ENCODE results near the gene BTBD16. TPM values are rescaled to one million over a fixed set of nuclear protein-coding genes. Genes with fewer than 3 reads are reported as not detected.

The BTBD16 gene
- total and polyA plus RNA-seq, 2 of the 13 experiments (the other 11 are each of a cell fraction or from before 2014, with no cell fraction given), result 5.0 to 11.9 TPM

- peaks cover 0 to 3% of the 10 kb centered on the region in 2 experiments; a peak in 1 of 5 replicates for H3K36me3 ChIP-seq (replicated peaks in 1 of 2; ENCODE audit: control insufficient read depth in 1 of 2, insufficient read depth in 2 of 2, low read length in 2 of 2)
- TF ChIP-seq ZNF687 (CRISPR knock-in tag; IDR thresholded peaks at IDR 0.05), result 0 out of 2 replicates have a peak, but pooled peaks have one; percentile 10
- no peak for TF ChIP-seq NFIC (IDR thresholded peaks at IDR 0.05; ENCODE audit: low read length)
- no peak overlapping the region for H3K27ac ChIP-seq (ENCODE audit: extremely low read length, insufficient read depth, low read length)
- no peaks in the 10 kb centered on the region for H4K20me1 ChIP-seq (ENCODE audit: insufficient read depth, low read length)
- intact Hi-C loops (cut with micrococcal nuclease; ENCODE audit: unreplicated experiment) (no loop called here), in situ Hi-C loops (cut with HindIII; ENCODE audit: extremely low pct_ligation_motif_present, low pct_unique_long_range_greater_than_20kb) (no loop called here)
- no peak for FAIRE-seq
- no peaks in the 10 kb centered on the region for H3K27me3 ChIP-seq (ENCODE audit: control insufficient read depth in 1 of 2, insufficient read depth in 2 of 2, low read length in 2 of 2)
- POLR2A ChIA-PET, result interaction anchor here (0.6 to 1.9 kb wide), 2 partner anchors 31 to 35 kb away, joined by 4 to 6 read pairs; partner anchors contain the start of gene PLEKHA1
- no peak overlapping the region for H3K4me3 ChIP-seq (replicated peaks in 1 of 3; ENCODE audit: insufficient read depth in 1 of 3, low read depth in 2 of 3, low read length in 3 of 3)
- H3K4me2 ChIP-seq (ENCODE audit: low read depth, low read length), result no peak overlapping the region
- ATAC-seq, result no peak
- no TSS peak for BruUV-seq (replicated peaks)
- H3K9ac ChIP-seq (ENCODE audit: insufficient read depth, low read depth, low read length), result no peak overlapping the region
- DNase-seq (ENCODE audit: low spot score), result no peak
- no peak overlapping the region for H2AFZ ChIP-seq (ENCODE audit: low read length)
- CTCF ChIA-PET (ENCODE audit: low intra/inter-chr PET ratio, low total read pairs), result no interaction called here
- 96% methylated on average over 15 of the region's 15 CpGs for WGBS (ENCODE audit: low lambda C conversion rate)
- H3K9me3 ChIP-seq (ENCODE audit: low read length), result no peaks in the 10 kb centered on the region
- no peaks in the 10 kb centered on the region for H3K79me2 ChIP-seq (ENCODE audit: insufficient read depth, low read length)
- H3K4me1 ChIP-seq (ENCODE audit: insufficient read depth, low read length), result peaks cover 24% of the 10 kb centered on the region
Measured at GRCh38 chr10:122338609-122339441, 67.7 kb downstream of the BTBD16 start.

All from HepG2 (cell line).